HG03135 (cell line): ENCODE results near the gene BLMH.

Source experiments
- ATAC-seq: cut with Tn5 transposase; IDR thresholded peaks from one replicate; pipeline ENCODE4 v1.9.1; 2021; ENCODE audit warnings: mild to moderate bottlenecking, moderate library complexity; ENCODE audit not compliant: unreplicated experiment

Gene BLMH

DNA sequence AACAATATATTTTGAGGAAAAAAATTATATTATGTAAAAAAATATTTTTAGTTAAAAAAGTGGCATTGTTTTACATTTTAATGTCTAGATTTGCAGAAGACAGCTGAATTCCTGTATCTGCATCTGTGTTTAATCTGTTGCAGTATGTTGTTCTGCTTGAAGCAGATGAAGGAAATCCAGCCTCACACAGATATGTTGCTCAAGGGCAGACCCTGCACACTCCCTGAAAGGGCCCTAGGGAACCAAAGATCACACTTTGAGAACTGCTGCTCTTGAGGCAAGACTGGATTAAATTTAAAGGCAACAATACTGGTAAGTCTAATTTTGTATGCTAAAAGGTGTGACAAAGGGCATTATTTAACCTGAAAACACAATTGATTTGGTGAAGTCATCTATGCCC is 39.8 kb downstream of the BLMH start:
- ATAC-seq = no peak

DNA sequence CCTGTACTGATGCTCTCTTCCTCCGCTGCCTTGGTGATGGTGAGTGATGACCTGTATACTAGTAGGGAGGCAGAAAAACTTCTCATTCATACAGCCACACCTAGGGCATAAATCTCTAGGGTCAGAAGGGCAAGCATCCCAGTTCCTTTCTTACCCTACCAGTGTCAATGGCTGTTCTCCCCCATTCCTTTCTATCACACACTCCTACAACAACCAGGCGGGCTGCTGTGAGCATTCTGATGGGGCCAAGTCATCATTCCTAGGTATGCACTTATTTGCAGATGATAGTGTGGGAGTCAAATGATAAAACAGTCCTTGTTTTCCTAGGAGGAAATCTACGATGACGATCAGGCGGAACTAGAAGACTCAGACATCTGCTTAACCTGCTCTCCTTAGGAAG is 42.3 kb downstream of the BLMH start:
- no peak for ATAC-seq

DNA sequence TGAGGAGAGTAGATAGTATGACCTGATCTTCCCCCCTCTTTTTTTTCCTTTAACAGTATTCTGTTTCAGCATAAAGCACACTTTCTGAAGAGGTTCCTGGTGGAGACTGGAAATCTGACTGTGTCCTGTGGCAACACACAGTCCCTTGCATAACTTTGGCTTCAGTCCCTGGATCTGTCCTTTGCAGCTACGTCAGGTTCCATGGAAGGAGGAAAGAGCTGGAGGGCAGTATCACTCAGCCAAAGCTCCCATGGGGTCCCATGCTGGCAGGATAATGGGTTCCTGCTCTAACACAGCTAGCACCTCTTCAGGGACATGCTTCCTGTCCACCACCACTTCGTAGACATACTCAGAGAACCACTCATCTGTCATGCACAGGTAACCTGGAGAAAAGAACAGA is 43.0 kb downstream of the BLMH start:
- no peak for ATAC-seq

DNA sequence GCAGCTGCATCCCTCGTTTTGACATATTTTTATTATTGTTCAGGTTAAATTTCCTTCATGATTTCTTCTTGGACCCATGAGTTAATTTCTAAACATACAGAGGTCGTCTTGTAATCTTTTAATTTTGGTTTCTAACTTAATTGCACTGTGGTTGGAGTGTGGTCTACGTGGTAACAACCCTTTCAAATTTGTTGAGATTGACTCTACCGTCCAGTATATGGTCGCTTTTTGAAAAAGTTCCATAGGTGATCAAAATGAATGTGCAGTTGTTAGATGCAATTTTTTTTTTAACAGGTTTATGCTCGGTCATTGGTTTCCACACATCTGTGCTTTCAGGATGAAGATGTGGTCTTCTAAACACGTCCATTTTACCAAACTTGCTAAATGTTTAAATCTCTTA is 45.3 kb downstream of the BLMH start:
- ATAC-seq = no peak

DNA sequence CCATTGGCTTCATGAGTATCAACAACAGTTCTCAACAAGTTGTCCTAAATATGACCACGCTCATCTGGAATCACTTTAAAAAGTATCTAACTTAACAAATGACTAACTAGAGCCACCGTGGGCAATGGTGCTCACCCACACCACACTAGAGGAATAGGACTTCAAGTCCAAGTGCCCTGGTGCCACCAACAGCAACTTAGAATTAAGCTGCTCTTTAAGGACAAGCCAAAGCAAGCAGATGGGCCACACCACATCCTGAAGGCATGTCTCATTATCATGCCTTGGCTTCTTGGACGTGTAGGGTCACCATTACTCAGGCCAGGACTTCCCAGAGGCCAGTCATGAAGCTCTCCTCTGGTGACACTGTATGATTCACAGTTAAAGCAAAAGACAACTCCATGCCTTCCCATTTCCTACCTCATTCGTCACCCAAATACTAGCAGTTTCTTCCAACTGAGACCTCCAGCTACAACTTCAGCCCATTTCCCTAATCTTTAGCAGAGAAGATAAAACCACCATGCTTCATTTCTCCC is 46.8 kb downstream of the BLMH start:
- ATAC-seq = no peak

DNA sequence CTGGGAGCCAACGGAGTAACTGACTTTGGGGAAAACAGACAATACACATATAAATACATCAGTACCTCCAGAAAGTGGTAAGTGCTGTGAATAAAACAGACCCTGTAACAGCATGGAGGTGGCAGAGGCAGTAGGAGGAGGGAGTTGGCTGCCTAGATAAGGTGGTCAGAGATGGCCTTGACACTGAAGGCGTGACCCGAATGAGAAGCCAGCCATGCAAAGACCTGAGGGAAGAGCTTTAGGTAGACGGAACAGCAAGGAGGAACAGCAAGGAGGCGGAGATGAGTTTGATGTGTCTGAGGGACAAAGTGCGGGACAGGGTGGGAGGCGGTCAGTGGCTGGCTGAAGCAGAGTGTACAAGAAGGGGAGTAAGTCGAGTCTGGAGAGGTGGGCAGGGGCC is 48.2 kb downstream of the BLMH start:
- no peak for ATAC-seq

DNA sequence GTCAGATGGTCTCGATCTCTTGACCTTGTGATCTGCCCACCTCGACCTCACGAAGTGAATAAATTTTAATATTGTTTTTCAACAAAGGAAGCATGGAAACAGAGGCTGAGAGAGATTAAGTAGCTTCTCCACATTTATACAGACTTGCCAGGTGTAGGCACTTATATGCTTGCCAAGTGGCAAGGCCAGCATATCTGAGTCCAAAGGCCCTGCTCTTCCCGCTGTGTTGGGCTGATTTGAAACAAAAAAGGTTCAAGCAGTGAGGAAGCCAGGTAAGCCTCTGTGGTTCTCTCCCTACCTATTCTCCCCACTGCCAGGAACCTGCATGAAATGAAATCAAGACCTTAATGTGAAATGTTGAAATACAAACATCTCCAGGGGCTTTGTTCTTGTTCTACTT is 48.7 kb downstream of the BLMH start:
- no peak for ATAC-seq

DNA sequence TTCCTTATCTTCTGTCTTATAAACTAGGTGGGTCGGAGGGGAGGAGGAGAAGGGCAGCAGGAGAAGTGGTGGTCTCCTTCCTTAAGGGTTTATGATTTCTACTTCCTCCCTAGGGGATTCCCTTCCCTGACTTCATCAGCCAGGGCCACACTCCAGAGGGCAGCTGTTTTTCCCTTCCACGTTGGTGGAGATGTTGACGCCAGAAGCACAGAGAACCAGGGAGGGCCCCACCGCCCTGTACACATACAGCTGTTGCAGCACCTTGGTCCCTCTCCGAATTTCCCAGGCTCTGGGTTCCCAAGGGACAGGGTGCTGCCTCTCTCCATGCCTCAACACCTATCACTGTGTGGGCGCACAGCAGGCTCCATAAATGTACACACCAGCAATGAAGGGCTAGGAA is 50.7 kb downstream of the BLMH start:
- no peak for ATAC-seq

DNA sequence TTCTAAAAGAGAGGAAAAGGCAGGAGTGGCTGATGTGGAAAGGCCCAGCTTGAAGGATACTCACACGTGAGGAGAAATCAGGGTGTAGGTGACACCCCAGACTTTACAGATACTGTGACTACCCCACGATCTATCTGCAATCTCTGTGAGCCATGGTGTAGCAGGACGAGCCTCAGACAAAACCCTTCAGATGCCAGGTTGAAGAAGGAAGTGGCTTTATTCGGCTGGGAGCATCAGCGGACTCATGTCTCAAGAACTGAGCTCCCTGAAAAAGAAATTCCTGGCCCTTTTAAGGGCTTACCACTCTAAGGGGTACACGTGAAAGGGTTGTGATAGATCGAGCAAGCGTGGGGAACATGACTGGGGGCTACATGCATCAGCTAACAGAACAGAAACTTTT is 51.6 kb downstream of the BLMH start:
- ATAC-seq = no peak

DNA sequence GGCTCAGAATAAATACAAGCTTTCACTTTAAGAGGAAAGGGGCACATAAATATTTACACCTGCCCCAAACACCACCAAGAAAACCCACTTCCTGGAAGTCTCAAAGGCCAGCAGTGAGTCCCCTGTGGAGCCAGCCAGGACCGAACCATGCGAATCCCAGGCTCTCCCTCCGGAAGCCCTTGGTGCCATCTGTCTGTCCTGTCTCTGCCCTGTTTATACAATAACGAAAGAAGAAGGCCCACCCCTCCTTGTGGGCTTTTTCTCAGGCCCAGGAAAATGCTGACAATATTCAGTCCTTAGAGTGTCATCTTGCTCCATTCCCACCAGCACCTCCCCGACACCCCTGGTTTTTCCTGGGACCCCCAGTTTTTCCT is 52.7 kb downstream of the BLMH start:
- ATAC-seq = no peak

DNA sequence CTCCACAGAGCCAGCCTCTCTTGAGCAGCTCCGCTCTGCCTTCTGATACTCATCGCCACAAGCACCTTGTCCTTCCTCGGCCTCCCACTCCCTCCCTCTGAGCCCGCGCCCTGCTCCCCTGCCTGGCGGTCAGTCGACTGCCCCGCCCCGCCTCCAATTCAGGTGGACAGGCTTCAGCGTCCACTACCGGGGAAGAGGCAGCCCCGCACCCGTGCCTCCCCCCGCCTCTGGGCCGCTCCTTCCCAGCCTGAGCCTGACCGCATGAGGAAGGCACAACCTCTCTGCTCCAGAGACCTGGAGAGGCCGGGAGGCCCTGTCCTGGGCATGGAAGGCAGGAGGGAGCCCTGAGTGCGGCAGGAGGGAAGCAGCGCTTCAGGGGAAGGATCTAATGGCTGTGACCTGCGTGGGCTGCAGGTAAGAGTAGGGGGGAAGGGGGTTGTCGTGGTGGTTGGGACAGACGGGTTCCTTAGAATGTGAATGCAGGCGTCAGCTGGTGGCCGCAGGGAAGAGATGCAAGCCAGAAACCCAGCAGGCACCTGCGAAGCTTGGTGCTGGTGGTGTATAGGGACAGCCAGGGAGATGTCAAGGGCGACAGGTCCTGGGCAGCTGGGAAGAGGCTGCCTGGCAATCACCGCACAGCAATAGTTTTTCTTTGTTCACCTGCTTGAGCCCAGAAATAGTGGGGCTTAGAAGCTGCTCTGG is 53.2 kb downstream of the BLMH start:
- no peak for ATAC-seq

DNA sequence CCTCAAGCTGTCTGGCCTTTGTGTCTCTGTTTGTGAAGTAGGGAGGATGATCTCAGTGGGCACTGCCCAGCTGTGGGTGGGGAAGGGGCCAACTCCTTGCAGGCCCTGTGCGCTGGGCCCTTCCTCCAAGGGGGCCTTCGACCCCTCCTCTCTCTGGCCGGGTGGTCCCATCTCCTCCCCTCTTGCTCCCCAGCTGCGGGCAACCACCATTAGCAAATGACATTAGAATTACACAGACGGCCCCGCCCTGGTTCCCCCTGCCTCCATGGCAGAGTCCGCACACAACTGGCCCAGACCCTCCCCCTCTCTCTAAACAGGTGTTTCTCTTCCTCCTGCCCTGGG is 53.8 kb downstream of the BLMH start:
- no peak for ATAC-seq

DNA sequence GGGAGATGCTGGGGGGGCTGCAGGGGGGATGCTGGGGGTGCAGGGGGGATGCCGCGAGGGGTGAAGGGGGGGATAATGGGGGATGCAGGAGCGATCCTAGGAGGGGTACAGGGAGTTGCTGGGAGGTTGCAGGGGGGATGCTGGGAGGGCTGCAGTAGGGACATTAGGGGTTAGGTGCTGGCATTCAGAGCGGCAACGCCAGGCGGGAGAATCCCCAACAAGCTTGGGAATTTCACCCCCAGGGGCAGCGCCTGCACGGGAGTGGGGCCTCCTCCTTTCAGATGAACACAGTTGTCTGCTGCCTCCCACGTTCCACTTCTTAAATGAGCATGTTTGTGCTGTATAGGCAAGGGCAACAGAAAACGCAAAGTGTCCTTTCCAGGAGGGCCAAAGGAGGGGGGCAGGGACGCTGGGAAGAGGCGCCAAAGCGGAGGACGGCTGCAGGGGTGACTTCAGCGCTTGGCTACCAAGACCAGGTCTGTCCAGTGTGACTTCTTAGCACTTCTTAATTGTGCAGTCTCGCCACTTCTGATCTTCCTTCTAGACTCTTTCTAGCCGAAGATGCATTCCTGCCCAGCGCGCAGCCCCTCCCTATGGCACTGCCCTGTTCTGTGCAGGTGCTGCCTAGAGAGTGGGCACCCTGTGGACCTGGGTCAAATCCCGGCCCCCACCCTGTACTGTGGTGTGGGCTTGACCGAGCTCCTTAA is 54.3 kb downstream of the BLMH start:
- ATAC-seq = no peak

DNA sequence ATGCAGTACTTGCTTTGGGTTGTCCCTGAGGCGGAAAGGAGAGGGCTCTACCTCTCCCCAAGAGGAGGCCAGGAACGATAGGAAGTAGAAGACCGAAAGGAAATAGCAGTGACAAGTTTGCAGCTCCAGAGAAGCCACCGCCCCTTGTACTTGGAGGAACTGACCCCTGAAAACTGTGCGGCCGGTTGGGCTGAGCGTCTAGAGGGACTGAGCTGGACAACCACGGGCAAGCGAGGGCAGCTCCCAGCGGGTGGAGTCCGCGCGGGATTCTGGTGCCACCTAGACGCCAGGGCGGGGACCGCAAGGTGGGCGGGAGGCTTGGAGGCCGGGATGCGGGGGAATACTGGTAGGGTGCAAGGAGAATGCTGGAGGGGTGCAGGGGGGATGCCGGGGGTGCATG is 55.0 kb downstream of the BLMH start:
- no peak for ATAC-seq

DNA sequence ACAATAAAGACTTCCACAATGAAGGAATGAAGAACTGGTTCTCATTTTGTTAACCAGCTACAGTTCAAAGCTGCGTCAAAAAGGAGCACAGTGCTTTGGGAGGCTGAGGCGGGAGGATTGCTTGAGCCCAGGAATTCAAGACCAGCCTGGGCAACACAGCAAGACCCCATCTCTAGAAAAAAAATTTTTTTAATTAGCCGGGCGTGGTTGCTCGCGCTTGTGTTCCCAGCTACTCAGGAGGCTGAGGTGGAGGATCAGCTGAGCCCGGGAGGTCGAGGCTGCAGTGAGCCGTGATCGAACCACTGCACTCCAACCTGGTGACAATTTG is 55.5 kb downstream of the BLMH start:
- no peak for ATAC-seq

DNA sequence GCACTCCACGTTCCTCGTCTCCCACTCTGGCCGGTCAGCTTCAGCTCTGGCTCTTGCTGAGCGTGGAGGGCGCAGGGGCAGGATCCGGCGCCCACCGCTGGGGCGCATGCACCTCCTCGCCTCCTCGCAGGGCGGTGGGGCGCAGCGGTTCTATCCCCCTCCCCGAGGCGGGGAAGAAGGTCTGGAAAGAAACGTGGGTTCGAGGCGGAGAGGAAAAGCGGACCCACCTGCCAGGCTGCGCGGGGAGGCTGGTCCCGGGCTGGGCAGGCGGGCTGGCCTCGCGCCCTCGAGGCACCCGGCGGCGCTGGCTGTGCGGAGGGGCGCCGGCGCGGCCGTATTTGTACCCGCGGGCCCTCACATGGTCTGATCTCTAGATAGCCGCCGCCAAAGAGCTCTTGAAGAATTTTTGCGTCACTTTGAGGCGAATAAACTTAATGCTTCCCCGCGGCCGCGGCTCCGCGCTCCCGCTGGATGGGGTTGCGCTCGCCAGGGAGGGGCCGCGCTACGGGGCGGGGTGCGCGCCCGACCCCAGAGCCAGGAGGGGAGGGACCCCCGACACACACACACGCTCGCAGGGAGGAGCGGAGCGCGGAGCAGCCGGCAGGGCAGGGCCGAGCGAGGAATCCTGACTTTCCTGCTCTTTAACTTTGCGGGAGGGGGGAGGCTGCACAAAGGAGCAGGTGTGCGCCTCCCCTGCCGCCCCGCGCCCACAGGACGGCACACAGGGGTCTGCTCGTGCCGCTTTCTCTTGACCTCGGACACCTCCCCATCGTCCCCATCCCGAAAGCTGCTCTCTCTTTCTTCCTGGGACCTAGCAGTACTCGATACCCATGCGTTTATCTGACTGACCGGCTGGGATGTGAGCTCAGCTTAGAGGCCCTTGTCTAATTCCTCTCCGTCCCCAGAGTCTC is 56.1 kb downstream of the BLMH start, which contains the start of gene SLC6A4:
Gene SLC6A4 (minus strand): TSS at position 312 of the 911 bp plus-strand sequence. CDS start 13,739 bp downstream, outside the sequence.
- no peak for ATAC-seq

DNA sequence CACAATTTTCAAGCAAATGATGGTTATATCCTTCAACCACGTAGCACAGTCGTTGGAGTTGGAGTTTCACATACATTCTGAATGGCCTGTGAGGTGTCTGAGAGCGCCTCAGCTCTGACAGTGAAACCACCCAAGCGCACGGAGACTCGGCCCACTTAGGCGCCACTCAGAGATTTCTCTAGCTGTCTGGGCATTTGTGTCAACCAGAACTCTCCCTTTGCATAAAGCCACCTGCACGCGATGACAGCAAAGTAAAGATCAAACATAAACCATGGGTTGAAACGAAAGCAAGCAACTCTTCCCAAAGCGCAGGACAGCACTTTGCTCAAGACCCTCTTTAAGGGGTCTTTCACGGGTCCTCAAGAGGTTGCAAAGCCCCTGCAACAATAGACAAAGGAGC is 56.8 kb downstream of the BLMH start:
- no peak for ATAC-seq

DNA sequence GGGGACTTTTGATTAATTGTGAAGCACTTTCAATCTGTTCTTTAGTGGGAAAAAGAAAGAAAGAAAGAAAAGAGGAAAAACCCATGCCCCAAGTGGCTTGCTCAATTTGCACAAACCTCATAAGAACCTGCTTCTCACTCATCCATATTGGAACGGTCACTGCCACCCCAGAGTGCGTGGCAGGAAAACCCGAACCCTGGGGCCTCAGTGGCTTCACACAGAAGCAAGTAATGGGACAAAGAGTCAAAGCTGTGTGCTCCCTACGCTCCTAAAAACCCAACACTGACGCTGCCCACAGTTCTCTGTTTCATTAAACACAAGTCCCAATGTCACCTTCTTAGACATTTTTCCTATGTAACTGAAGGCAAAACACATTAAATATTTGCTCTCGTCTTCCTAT is 57.4 kb downstream of the BLMH start:
- no peak for ATAC-seq

DNA sequence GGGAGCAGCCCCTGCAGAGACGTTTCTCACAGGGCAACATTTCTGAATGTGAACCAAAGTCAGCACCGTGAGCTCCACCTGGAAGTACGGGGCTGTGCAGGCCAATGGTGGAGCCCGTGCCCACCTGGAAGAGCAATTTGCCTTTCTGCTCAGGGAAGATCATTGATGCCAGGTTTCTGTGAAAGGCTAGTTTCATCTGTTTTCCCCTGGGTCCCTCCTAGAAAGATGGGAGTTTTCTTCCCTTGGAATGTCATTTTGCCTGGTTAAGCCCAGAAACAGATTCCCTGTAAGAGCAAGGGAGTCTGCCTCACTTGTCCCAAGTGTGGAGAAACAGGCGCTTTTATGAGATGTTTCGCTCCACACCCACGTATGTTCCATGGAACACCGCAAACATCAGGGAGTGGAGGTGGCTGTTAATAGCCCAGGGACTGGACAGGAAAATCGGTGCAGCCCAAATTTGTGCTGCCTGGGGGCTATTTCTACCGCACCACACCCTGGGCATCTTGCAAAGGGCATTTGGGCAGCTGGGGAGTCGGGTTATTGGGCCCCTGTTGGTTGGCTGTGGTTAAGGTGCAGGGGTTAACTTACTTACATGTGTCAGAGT is 58.8 kb downstream of the BLMH start:
- ATAC-seq = no peak

DNA sequence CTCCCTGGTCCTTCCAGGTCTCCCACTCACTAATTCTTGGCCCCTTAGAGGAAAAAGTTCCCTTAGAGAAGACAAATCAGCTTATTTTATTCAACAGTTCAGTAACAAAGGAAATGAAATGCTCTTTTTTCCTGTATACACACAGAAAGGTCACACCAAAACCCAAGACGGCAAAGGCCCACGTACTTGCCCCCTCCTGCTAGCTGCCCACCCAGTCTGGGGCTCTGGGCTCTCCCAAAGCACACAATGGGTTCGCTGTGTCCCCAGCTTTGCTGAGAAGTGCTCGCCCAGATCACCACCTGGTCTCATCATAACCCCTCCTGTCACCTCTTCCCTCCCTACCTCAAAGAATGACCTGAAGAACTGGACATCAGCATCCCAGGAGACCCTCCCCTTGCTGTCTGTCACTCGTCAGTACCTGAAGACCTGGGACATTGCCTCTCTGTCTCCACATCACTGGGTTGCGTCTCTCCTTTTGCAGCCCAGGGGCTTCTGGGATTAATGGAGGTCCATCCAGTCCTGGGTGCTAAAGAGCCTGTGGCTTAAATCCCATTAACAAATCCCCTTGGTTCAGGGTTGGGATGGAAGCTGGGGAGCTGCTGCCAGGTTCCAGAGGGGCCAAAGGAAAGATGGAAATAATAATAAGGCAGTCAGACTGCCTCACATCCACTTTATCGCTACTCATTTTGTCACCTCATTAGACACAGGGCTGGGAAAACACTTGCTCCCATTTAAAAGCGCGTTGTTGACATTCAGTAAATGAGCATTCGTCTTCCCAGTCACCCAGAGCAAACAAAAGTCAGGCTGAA is 59.5 kb downstream of the BLMH start:
- ATAC-seq = no peak
